GM19023 (cell line): ENCODE measurements around the gene VEGFC.

ENCODE experiments used
- ATAC-seq: cut with Tn5 transposase; IDR thresholded peaks from one replicate; pipeline ENCODE4 v1.9.1; 2021; ENCODE audit warnings: mild to moderate bottlenecking, moderate library complexity; ENCODE audit not compliant: unreplicated experiment

The VEGFC gene, protein sequence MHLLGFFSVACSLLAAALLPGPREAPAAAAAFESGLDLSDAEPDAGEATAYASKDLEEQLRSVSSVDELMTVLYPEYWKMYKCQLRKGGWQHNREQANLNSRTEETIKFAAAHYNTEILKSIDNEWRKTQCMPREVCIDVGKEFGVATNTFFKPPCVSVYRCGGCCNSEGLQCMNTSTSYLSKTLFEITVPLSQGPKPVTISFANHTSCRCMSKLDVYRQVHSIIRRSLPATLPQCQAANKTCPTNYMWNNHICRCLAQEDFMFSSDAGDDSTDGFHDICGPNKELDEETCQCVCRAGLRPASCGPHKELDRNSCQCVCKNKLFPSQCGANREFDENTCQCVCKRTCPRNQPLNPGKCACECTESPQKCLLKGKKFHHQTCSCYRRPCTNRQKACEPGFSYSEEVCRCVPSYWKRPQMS

DNA sequence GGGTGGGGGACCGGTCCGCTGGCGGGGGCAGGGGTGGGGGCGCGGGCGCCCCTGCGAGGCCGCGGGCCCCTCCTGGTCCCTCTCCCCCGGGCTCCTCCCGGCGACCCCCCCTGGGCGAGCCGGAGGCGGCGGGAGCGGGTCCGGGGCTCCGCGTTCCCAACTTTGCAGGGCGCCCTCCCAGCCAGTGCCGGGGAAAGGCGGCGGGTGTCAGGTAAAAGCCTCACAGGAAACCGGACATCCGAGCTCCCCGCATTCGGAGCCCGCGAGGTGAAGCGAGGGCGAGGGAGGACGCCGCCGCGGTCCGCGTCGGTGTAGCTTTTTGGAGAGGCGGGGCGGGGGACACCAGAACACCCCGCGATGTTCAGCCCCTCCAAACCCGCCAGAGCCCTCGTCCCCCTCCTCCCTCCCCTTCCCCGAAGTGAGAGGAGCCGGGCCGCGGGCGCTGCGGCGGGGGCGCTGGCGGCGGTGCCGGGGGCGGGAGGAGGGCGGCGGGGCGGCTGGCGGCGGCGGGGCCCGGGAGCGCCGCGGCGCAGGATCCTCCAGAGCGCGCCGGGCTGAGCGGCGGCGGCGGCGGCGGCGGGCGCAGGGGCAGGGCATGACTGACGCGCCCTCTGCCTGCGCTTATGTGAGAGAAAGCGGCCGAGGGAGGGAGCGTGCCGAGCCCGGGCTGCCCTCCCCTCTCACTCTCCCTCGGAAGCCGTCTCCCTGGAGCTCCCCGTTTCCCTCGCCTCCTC is at the start of gene VEGFC:
TSS of gene VEGFC (minus strand) at position 597 of the 734 bp plus-strand sequence. CDS start 611 bp downstream, outside the sequence.
- ATAC-seq, result peak; percentile 65

GRCh38 chr4:176841711-176842112 is 49.0 kb upstream of the VEGFC start:
- no peak for ATAC-seq

DNA sequence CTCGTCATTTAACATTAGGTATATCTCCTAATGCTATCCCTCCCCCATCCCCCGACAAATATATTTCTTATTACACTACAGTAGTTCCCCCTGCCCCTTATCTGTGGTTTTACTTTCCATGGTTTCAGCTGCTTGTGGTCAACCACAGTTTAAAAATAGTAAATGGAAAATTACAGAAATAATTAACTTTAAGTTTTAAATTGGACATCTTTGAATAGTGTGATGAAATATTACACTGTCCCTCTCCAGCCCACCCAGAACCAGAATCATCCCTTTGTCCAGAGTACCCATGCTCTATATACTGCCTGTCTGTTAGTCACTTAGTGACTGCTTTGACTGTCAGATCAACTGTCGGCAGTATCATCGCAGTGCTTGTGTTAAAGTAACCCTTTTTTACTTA is 47.4 kb upstream of the VEGFC start:
- ATAC-seq, result no peak

DNA sequence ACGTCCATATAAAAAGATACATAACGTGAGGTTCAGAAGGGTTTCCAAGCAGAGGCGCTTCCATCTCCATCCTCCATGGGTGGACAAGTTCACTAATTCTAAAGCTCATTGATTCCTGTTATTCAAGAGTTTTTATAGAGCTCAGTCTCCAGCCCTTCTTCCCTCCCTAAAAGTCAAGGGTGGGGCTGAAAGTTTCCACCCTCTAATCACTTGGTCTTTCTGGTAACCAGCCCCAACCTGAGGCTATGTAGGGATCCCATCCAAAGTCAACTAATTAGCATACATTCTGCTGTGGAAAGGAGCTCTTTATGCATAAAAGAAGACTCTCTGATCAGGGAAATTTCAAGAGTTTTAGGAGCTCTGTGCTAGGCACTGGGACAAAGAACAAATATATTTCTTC is 46.9 kb upstream of the VEGFC start:
- no peak for ATAC-seq

- ATAC-seq, result no peak
Measured at GRCh38 chr4:176838601-176839433, 46.1 kb upstream of the VEGFC start.

- ATAC-seq, result no peak
Measured at GRCh38 chr4:176837169-176837895, 44.6 kb upstream of the VEGFC start.

GRCh38 chr4:176834531-176834930 is 41.8 kb upstream of the VEGFC start:
- ATAC-seq, result no peak

- ATAC-seq, result no peak
Measured at GRCh38 chr4:176833400-176834175, 40.9 kb upstream of the VEGFC start.

DNA sequence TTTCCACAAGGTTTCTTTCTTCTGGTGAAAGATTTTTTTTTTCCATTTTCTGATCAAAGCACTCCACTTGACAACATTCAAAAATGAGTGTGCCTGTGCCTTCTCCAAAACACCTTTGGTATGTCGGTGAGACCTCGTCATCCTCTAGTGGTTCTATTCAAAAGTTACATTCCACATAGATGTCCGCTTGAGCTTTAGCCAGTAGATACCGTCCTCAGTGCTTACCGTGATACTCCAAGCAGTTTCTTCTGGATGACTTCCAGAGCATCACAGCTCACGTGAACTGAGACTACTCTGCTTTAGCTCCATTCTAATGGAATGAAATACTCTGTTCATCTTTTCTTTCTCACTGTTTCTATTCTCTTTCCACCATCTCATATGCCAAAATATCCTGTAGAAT is 38.2 kb upstream of the VEGFC start:
- no peak for ATAC-seq

DNA sequence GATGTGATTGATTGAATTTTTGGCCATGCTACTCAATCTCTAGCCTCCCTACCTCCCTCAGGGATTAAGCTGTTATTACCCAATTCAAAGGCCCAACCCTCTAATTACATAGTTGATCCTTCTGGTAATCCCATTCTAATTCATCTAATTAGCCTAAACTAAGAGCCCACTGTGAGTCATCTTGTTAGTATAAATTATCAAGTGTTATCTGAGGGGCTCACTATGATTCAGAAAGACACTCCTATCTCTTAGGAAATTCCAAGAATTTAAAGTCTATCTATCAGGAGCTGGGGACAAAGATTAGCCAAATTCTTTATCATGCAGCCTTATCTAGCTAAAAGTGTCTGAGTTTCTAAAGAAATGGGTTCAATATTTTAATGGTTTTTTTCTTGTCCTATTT is 32.9 kb upstream of the VEGFC start:
- no peak for ATAC-seq

GRCh38 chr4:176824645-176825366 is 32.1 kb upstream of the VEGFC start:
- no peak for ATAC-seq

- no peak for ATAC-seq
Measured at GRCh38 chr4:176818531-176818930, 25.8 kb upstream of the VEGFC start.

DNA sequence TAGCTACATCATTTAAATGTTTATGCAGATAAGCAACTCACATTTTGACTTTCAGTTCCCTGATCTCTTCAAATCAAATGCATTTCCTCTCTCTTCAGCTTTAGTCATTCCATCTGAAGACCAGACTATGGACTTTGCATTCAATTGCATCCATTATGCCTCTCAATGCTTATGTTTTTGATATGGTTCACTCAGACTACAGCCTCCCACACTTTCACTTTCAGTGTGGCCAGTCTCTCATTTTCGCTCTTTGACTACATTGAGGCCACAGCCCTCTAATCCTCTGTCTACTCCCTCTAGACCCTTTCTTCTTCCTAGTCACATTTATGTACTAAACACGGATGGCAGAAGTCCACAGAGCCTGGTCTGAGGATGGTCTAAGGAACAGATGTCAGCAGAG is 24.5 kb upstream of the VEGFC start:
- ATAC-seq, result no peak

DNA sequence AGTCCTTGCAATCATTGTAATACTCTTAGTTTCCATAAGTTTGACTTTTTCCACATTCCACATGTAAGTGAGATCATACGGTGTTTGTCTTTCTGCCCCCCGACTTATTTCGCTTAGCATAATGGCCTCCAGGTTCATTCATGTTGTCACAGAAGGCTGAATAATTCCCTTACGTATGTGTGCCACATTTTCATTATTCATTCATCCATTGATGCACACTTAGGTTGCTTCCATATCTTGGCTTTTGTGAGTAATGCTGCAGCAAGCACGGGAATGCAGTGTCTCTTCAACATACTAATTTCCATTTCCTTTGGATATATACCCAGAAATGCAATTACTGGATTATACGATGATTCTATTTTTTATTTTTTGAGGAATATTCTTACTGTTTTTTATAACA is 22.0 kb upstream of the VEGFC start:
- no peak for ATAC-seq

DNA sequence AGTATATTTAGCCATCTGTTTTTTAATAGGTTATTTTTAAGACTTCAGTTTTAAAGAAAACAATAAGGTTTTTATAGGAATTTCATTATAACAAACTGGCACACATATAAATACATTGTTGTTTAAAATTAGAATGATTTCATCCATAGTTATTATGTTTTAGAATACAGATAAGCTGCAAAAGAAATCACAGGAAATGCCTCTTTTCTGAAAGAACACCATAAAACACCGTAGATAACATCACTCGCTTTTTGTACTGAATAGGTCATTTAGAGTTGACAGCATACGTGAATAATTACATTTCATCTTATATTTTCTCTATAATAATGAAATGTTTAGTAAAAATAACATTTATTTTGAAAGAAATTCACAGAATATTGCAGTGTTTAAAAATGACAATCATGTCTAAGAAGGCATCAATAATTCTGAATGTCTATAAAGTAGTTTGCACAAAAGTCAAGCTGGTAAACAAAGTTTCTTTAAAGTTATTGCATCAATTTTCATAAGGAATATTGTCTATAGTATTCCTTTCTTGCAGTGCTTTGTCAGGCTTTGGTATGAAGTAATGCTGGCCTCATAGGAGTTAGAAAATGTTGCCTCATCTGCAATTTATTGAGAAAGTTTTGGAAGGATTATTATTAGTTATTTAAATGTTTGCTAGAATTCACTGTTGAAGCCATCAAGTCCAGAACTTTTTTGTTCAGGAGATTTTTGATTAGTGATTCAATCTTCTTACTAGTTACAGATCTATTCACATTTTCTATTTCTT is 17.9 kb upstream of the VEGFC start:
- ATAC-seq, result no peak

GRCh38 chr4:176806778-176807375 is 14.2 kb upstream of the VEGFC start:
- ATAC-seq, result no peak

DNA sequence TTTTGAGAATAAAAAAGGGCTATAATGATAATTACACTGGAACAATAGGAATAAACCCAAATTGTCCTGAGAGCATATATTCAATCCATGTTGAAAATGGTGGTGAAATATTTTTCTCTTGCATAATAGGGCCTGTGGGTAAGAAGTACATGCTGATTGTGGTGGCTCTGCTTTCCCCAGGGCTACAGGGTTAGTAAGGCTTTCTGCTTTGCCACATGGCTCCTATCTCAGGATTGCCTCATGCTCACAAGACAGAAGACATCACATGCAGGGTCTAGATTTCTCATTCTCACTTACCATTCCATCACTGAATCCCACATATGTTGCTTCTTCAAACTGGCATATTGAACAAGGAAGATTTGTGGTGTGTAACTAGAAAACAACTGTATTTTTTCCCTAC is 12.4 kb upstream of the VEGFC start:
- ATAC-seq, result no peak

GRCh38 chr4:176800891-176801534 is 8.3 kb upstream of the VEGFC start:
- no peak for ATAC-seq
